GM23248 (cell line): Measurements from ENCODE around the gene VSTM2B. TPM values are rescaled to one million over a fixed set of nuclear protein-coding genes. Genes with fewer than 3 reads are reported as not detected.
"Not testable (repeated sequence)": the region's sequence is repeated elsewhere in the genome, so short reads cannot be mapped to it uniquely, and the experiment has no call there.

ENCODE experiments used
- DNase-seq: peaks from one replicate; pipeline ENCODE4 v3.0.0-alpha.2; 2015
- H2AFZ ChIP-seq: fragments of 200-600 bp; sonication (generic); 2 replicates; pipeline ENCODE4 v1.6.1; 2016; ENCODE audit warnings: antibody characterized with exemption
- H3F3A ChIP-seq: fragments of 200-600 bp; sonication (generic); 2 replicates; pipeline ENCODE4 v1.6.1; 2016; ENCODE audit warnings: mild to moderate bottlenecking, antibody characterized with exemption, mixed run types; ENCODE audit not compliant: insufficient read depth
- H3K27ac ChIP-seq: fragments of 200-600 bp; sonication (generic); 2 replicates; pipeline ENCODE4 v1.5.1; 2016; ENCODE audit warnings: mild to moderate bottlenecking
- H3K27me3 ChIP-seq: fragments of 200-600 bp; sonication (generic); replicated peaks from 2 replicates; pipeline ENCODE4 v1.6.1; 2016; ENCODE audit warnings: mild to moderate bottlenecking; ENCODE audit not compliant: insufficient read depth
- H3K36me3 ChIP-seq: fragments of 200-600 bp; sonication (generic); 2 replicates; pipeline ENCODE4 v1.6.1; 2016; ENCODE audit warnings: low read depth, mild to moderate bottlenecking
- H3K4me1 ChIP-seq: fragments of 200-600 bp; sonication (generic); 2 replicates; pipeline ENCODE4 v1.6.1; 2016; ENCODE audit warnings: mild to moderate bottlenecking; ENCODE audit not compliant: insufficient read depth
- H3K4me2 ChIP-seq: fragments of 200-600 bp; sonication (generic); one replicate; pipeline ENCODE4 v1.6.1; 2016; ENCODE audit warnings: mild to moderate bottlenecking; ENCODE audit not compliant: unreplicated experiment
- H3K4me3 ChIP-seq: fragments of 200-600 bp; sonication (generic); 2 replicates; pipeline ENCODE4 v1.5.1; 2016; ENCODE audit warnings: mild to moderate bottlenecking
- H3K79me2 ChIP-seq: fragments of 200-600 bp; sonication (generic); 2 replicates; pipeline ENCODE4 v1.6.1; 2016; ENCODE audit warnings: mild to moderate bottlenecking; ENCODE audit not compliant: insufficient read depth
- H3K9ac ChIP-seq: fragments of 200-600 bp; sonication (generic); 2 replicates; pipeline ENCODE4 v1.6.1; 2016; ENCODE audit warnings: mild to moderate bottlenecking
- H3K9me2 ChIP-seq: fragments of 200-600 bp; sonication (generic); 2 replicates; pipeline ENCODE4 v1.6.1; 2016; ENCODE audit warnings: mixed run types, mild to moderate bottlenecking, moderate library complexity; ENCODE audit not compliant: insufficient read depth
- H3K9me3 ChIP-seq: fragments of 200-600 bp; sonication (generic); one replicate; pipeline ENCODE4 v1.6.1; 2017; ENCODE audit warnings: low read depth
- H4K20me1 ChIP-seq: fragments of 200-600 bp; sonication (generic); 2 replicates; pipeline ENCODE4 v1.6.0; 2016; ENCODE audit not compliant: insufficient read depth
- EZH2 ChIP-seq: fragments of 200-600 bp; sonication (generic); IDR thresholded peaks from 2 replicates; pipeline ENCODE4 v1.6.1; 2018; ENCODE audit warnings: antibody characterized with exemption, mild to moderate bottlenecking; ENCODE audit not compliant: insufficient read depth, poor library complexity, severe bottlenecking
- EZH2phosphoT487 ChIP-seq: fragments of 200-600 bp; sonication (generic); IDR thresholded peaks from 2 replicates; pipeline ENCODE4 v1.6.1; 2018; ENCODE audit warnings: antibody characterized with exemption, moderate library complexity, mild to moderate bottlenecking, low read depth; ENCODE audit not compliant: insufficient read depth
- WGBS, 2 experiments: methylation state at CpG; one replicate each; pipeline ENCODE4 v1.1.6; 2015 to 2017; ENCODE audit warnings: low lambda C conversion rate in 2 of 2, low coverage in 1 of 2; ENCODE audit errors: missing lambda C conversion rate in 2 of 2; 5-methylcytosine and 5-hydroxymethylcytosine counted together
- in situ Hi-C: fragments of 300-500 bp; cut with MboI; formaldehyde crosslinking; loops from 2 replicates; pipeline ENCODE4 v1.15.0; 2020
- polyA plus RNA-seq: library from polyadenylated mRNA; unstranded; fragments of >200 nt; fragmentation: Nextera tagmentation; extraction: Ambion mirVana; gene quantifications from 2 replicates; pipeline ENCODE4 v1.2.1, GENCODE V29; 2016
- total RNA-seq: library from RNA; depleted of rRNA; stranded (reverse); fragments of >200 nt; shearing (Covaris generic); gene quantifications from 2 replicates; pipeline ENCODE4 v1.2.3, GENCODE V29; 2014

VSTM2B gene
- total and polyA plus RNA-seq, 2 experiments from 2014 or later, result not detected

DNA sequence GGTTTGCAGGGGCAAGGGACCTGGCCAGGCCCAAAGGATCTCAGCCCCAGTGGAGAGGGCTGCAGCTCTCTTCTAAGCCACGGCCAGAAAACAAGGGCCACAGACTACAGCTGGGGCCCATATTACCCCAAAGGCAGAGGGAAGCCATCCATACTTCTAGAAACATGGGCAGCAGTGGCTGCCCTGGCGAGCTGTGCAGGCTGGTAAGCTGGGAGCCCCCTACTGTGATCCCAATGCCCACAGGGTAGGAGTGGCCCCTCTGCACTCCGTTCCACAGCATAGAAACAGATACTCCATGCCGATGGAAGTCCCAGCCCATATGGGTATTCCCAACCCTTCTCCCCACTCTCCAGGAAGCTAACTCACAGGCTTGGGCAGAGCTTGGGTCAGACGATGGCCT, 25.1 kb downstream of the VSTM2B start:
- H3K9ac ChIP-seq, result no peak overlapping the region
- H3K4me2 ChIP-seq, result no peak overlapping the region
- H3K4me1 ChIP-seq, result no peaks in the 10 kb centered on the region
- no peaks in the 10 kb centered on the region for H3K79me2 ChIP-seq
- no peaks in the 10 kb centered on the region for H3K9me2 ChIP-seq
- H3K27ac ChIP-seq, result no peak overlapping the region
- no peak for DNase-seq
- H3K27me3 ChIP-seq, result no peaks in the 10 kb centered on the region
- 24 to 29% methylated on average over 4 to 5 of the region's 5 CpGs for WGBS, 2 experiments
- TF ChIP-seq EZH2, result no peak
- TF ChIP-seq EZH2phosphoT487, result no peak
- in situ Hi-C loops, result no loop called here
- H2AFZ ChIP-seq, result no peak overlapping the region
- no peaks in the 10 kb centered on the region for H3K9me3 ChIP-seq
- no peaks in the 10 kb centered on the region for H3K36me3 ChIP-seq
- H4K20me1 ChIP-seq, result no peaks in the 10 kb centered on the region
- no peak overlapping the region for H3K4me3 ChIP-seq
- H3F3A ChIP-seq, result no peaks in the 10 kb centered on the region

DNA sequence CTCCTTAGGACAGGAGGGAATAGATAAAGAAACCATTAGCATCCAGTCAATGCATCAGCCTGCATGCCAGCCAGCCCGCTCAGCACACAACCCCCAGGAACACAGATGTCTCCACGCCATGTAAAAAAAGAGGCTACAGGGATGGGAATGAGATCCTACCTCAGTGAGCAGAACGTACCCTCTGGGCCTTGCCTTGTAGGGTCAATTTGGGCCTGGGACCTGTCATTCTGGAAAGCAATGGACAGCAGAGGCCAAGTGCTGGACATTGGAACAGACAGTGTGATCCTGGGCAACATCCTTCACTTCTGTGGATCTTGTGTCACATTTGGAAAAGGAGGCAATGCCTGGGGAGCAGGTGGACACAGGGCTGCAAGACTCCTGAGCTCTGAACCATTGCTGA, 26.0 kb downstream of the VSTM2B start:
- H3K36me3 ChIP-seq, result no peaks in the 10 kb centered on the region
- H3K4me1 ChIP-seq, result no peaks in the 10 kb centered on the region
- no peak overlapping the region for H3K9ac ChIP-seq
- H3K4me2 ChIP-seq, result no peak overlapping the region
- DNase-seq, result no peak
- TF ChIP-seq EZH2 (no peak), EZH2phosphoT487 (no peak)
- H3F3A ChIP-seq, result no peaks in the 10 kb centered on the region
- H3K27ac ChIP-seq, result no peak overlapping the region
- H3K4me3 ChIP-seq, result no peak overlapping the region
- H2AFZ ChIP-seq, result no peak overlapping the region
- H3K27me3 ChIP-seq, result no peaks in the 10 kb centered on the region
- 16 to 19% methylated on average over 3 of the region's 3 CpGs for whole genome bisulfite sequencing, 2 experiments
- H3K79me2 ChIP-seq, result no peaks in the 10 kb centered on the region
- no peaks in the 10 kb centered on the region for H4K20me1 ChIP-seq
- H3K9me2 ChIP-seq, result no peaks in the 10 kb centered on the region
- in situ Hi-C loops, result no loop called here
- H3K9me3 ChIP-seq, result no peaks in the 10 kb centered on the region

- DNase-seq, result no peak
- Histone ChIP-seq H3K4me3 (no peak overlapping the region), H3K9me2 (no peaks in the 10 kb centered on the region), H3K4me2 (no peak overlapping the region), H3K27me3 (no peaks in the 10 kb centered on the region), H3K9ac (no peak overlapping the region), H3F3A (no peaks in the 10 kb centered on the region), H2AFZ (no peak overlapping the region), H3K36me3 (no peaks in the 10 kb centered on the region), H3K79me2 (no peaks in the 10 kb centered on the region), H3K9me3 (no peaks in the 10 kb centered on the region), H3K4me1 (no peaks in the 10 kb centered on the region), H4K20me1 (no peaks in the 10 kb centered on the region), H3K27ac (no peak overlapping the region)
- WGBS, 2 experiments, result 39 to 41% methylated on average over 6 of the region's 6 CpGs
- in situ Hi-C loops, result no loop called here
- TF ChIP-seq EZH2, result no peak
- TF ChIP-seq EZH2phosphoT487, result no peak
Observed at GRCh38 chr19:29552454-29553280, 26.9 kb downstream of the VSTM2B start.

DNA sequence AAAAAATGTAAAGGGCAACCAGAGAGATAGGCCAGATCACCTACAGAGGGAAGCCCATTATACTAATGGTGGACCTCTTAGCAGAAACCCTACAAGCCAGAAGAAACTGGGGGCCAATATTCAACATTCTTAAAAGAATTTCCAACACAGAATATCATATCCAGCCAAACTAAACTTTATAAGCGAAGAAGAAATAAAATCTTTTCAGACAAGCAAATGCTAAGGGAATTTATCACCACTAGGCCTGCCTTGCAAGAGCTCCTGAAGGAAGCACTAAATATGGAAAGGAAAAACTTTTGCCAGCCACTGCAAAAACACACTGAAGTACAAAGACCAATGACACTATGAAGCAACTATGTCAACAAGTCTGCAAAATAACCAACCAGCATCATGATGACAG, 28.4 kb downstream of the VSTM2B start:
- H2AFZ ChIP-seq, result no peak overlapping the region
- H3K4me1 ChIP-seq, result no peaks in the 10 kb centered on the region
- H3K79me2 ChIP-seq, result no peaks in the 10 kb centered on the region
- no peaks in the 10 kb centered on the region for H3K9me2 ChIP-seq
- H3K9ac ChIP-seq, result no peak overlapping the region
- in situ Hi-C loops, result no loop called here
- 5 to 9% methylated on average over 1 of the region's 1 CpG for WGBS, 2 experiments
- H3K9me3 ChIP-seq, result no peaks in the 10 kb centered on the region
- TF ChIP-seq EZH2phosphoT487, result no peak
- no peak for TF ChIP-seq EZH2
- H3K4me3 ChIP-seq, result no peak overlapping the region
- H3K27ac ChIP-seq, result no peak overlapping the region
- no peaks in the 10 kb centered on the region for H3K27me3 ChIP-seq
- no peaks in the 10 kb centered on the region for H3K36me3 ChIP-seq
- H4K20me1 ChIP-seq, result no peaks in the 10 kb centered on the region
- DNase-seq, result no peak
- no peak overlapping the region for H3K4me2 ChIP-seq
- no peaks in the 10 kb centered on the region for H3F3A ChIP-seq

DNA sequence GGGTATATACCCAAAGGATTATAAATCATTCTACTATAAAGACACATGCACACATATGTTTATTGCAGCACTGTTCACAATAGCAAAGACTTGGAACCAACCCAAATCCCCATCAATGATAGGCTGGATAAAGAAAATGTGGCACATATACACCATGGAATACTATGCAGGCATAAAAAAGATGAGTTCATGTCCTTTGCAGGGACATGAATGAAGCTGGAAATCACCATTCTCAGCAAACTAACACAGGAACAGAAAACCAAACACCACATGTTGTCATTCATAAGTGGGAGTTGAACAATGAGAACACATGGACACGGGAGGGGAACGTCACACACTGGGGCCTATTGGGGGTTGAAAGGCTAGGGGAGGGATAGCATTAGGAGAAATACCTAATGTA, 33.3 kb downstream of the VSTM2B start:
- 49 to 57% methylated on average over 2 of the region's 2 CpGs for WGBS, 2 experiments

More for the DNA sequence above, 33.3 kb downstream of the VSTM2B start:
- H3K4me2 ChIP-seq, H3K4me3 ChIP-seq, H3K79me2 ChIP-seq, H3K27me3 ChIP-seq, H2AFZ ChIP-seq, H3K36me3 ChIP-seq, H3K4me1 ChIP-seq, H3K9me3 ChIP-seq, H3K9ac ChIP-seq, H4K20me1 ChIP-seq, in situ Hi-C loops, H3K27ac ChIP-seq, H3F3A ChIP-seq, H3K9me2 ChIP-seq, DNase-seq: not testable (repeated sequence)
